ENCODE data around the gene CHST11.

- TF ChIP-seq POLR2A (IDR thresholded peaks at IDR 0.05) (no peak), CTCF (IDR thresholded peaks at IDR 0.05) (no peak), POLR2AphosphoS5 (IDR thresholded peaks at IDR 0.05) (no peak)
Measured at GRCh38 chr12:104703372-104703771, 246.6 kb downstream of the CHST11 start.

Data from breast epithelium (tissue), 3 donors.